ENCODE measurements around the gene WDR35.

Gene WDR35

DNA sequence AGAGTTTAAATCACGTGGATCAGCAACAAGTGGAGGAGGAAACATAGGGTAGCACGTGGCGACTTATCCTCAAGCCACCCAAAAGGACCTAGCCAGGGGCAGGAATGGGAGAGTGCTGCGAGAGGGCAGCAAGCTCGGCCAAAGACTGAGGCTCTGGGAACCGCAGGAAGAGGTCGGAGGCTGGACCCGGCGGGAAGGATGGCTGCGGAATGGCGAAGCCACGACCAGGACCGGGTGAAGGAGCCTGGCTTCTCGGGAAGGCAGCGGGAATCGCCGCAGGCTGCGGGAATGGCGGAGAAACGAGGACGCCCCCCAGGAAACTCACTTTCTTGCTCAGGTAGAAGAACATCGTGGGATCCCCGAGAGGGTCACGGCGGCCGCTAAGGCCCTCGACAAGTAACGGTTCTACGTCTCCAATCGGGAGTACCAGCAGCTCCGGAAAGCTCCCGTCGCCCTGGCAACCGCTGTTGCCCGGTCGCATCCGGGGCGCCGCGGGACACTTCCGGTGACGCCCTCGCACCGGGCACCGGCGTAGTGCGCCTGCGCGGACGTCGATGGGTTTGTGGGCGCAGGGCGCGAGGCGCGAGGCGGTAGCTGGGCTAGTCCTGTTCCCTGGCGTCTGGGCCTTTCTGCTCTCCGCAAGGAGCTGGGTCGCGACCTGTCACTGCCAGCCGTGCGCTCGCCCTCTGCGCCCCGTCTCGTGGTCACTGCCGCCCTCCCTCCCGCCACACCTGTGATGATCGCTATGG, at the start of gene WDR35:
Gene WDR35, minus strand, starts transcription at position 439 of the 749 bp plus-strand sequence. Its CDS starts 90 bp downstream, at position 349.
- ATAC-seq = peak; percentile 96
- H3K36me3 Mint-ChIP-seq = peaks cover 12% of the 10 kb centered on the region
- peaks cover 24% of the 10 kb centered on the region for H3K4me1 Mint-ChIP-seq

GRCh38 chr2:20037660-20038059, 47.8 kb upstream of the WDR35 start:
- H3K27me3 Mint-ChIP-seq = no peaks in the 10 kb centered on the region
- no peak for ATAC-seq
- no peak overlapping the region for H3K4me3 Mint-ChIP-seq
- H3K4me1 Mint-ChIP-seq = peaks cover 23% of the 10 kb centered on the region
- peaks cover 67% of the 10 kb centered on the region for H3K36me3 Mint-ChIP-seq
- no peak overlapping the region for H3K27ac Mint-ChIP-seq
- no peaks in the 10 kb centered on the region for H3K9me3 Mint-ChIP-seq

More for the DNA sequence above, at the start of gene WDR35:
- peak within 1 kb of the TSS; percentile 93 for H3K4me3 Mint-ChIP-seq
- H3K9me3 Mint-ChIP-seq = no peaks in the 10 kb centered on the region
- H3K27me3 Mint-ChIP-seq = peaks cover 10% of the 10 kb centered on the region
- peak within 1 kb of the TSS; percentile 82 for H3K27ac Mint-ChIP-seq

DNA sequence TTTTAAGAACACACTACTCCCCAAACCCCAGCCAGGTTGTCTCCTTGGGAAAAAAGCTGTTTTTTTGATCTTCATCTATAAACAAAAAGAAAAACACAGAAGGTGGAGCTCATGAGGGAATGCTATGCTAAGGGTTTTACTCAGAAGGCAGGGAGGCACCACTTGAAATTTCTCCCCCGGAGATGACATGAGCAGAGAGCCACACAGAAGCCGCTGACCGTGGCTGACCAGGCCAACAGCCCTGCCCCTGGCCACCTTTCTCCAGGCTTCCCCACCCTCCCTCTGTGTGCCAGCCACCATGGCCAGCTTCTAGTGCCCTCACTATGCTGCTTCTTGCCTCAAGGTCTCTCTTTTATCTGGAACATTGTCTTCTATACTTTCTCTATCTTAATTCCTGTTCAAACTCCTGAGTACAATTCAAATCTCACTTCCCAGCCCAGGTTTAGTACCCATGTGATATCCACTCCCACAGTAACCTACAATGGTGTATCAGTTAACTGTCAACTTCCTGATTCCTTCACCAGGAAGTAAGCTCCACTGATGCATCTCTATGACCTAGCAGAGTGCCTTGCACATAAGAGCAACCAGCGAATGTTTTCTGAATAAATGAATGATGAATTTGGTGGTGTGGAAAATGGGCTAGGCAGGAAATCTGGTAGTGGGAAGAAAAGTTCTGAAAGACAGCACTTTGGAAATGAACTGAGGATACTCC, 46.2 kb upstream of the WDR35 start:
- Mint-ChIP-seq H3K4me3 (no peak overlapping the region), H3K27ac (peak overlapping the region; percentile 35), H3K27me3 (no peaks in the 10 kb centered on the region), H3K4me1 (peaks cover 23% of the 10 kb centered on the region), H3K9me3 (no peaks in the 10 kb centered on the region), H3K36me3 (peaks cover 82% of the 10 kb centered on the region)
- ATAC-seq = no peak

GRCh38 chr2:20034821-20035220, 44.9 kb upstream of the WDR35 start:
- no peak overlapping the region for H3K27ac Mint-ChIP-seq

DNA sequence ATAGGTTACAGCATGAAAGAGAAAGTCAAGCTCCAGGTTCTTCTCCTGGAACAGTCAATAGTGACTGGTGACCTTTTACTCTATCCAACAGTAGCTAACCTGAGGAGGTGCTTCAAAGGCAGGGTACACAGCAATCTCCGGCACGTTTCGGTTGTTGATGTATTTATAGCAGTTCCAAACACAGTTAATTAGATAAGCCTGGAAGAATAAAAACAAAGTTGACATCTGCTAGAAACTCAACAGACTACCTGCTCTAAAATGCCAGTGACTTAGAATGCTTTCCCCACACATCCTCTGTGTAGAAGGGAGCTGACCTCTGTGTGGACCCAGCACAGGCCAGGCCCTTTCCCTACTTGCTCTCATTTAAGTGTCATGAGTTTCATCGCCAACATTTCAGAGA, 44.3 kb upstream of the WDR35 start:
- ATAC-seq = no peak
- Mint-ChIP-seq H3K9me3 (peaks cover 10% of the 10 kb centered on the region), H3K27ac (no peak overlapping the region), H3K36me3 (peaks cover 91% of the 10 kb centered on the region), H3K27me3 (no peaks in the 10 kb centered on the region), H3K4me3 (no peak overlapping the region), H3K4me1 (peaks cover 23% of the 10 kb centered on the region)

More at GRCh38 chr2:20034821-20035220, 44.9 kb upstream of the WDR35 start:
- Mint-ChIP-seq H3K4me1 (peaks cover 23% of the 10 kb centered on the region), H3K27me3 (no peaks in the 10 kb centered on the region), H3K36me3 (peaks cover 85% of the 10 kb centered on the region), H3K4me3 (no peak overlapping the region), H3K9me3 (peaks cover 9% of the 10 kb centered on the region)
- ATAC-seq = no peak

GRCh38 chr2:20033322-20033721, 43.4 kb upstream of the WDR35 start:
- peaks cover 97% of the 10 kb centered on the region for H3K36me3 Mint-ChIP-seq
- no peak overlapping the region for H3K27ac Mint-ChIP-seq
- H3K9me3 Mint-ChIP-seq = peaks cover 10% of the 10 kb centered on the region
- H3K4me3 Mint-ChIP-seq = no peak overlapping the region
- no peak for ATAC-seq
- no peaks in the 10 kb centered on the region for H3K27me3 Mint-ChIP-seq
- H3K4me1 Mint-ChIP-seq = peaks cover 22% of the 10 kb centered on the region

DNA sequence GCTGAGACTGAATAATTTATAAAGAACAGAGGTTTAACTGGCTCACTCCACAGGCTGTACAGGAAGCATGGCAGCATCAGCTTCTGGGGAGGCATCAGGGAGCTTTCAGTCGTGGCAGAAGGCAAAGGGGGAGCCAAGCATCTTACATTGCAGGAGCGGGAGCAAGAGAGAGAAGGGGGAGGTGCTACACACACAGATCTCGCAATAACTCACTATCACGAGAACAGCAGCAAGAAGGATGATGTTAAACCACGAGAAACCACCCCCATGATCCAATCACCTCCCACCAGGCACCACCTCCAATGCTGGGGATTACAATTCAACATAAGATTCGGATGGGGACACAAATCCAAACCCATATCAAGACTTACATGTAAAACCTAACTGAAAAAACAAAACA, 40.3 kb upstream of the WDR35 start:
- peaks cover 13% of the 10 kb centered on the region for H3K9me3 Mint-ChIP-seq
- peaks cover 82% of the 10 kb centered on the region for H3K36me3 Mint-ChIP-seq
- no peaks in the 10 kb centered on the region for H3K4me1 Mint-ChIP-seq
- H3K4me3 Mint-ChIP-seq = no peak overlapping the region
- no peaks in the 10 kb centered on the region for H3K27me3 Mint-ChIP-seq
- no peak overlapping the region for H3K27ac Mint-ChIP-seq
- ATAC-seq = no peak

DNA sequence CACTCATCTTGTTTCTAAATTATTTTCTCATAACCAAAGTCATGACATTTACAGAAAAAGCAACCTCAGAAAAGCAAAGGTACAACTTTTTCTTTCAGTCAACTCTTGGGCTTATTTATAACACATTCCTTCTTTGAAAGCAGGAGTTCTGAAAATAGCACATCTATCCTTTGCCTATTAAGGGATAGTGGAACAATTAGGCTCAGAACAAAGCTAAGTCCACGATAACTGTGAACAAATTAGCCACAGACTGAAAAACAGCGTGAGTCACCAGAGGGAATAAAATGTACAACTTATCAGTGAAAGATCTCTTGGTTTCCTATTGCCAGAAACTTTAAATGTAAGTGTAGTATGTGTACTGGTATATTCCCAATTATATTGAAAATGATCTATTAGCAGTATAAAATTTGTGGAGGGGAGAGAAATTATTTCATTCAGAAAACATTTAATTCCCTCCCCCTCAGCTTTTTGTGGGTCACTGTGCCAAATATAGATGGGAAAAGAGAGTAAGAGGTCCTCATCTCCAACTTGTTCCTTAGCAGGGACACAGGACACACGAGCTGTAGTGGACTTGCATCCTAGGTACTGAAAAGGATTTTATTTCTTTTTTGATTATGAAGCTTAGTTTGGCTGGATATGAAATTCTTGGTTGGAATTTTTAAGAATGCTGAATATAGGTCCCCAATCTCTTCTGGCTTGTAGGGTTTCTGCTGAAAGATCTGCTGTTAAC, 38.0 kb upstream of the WDR35 start:
- Mint-ChIP-seq H3K27ac (no peak overlapping the region), H3K9me3 (peaks cover 16% of the 10 kb centered on the region), H3K4me1 (peaks cover 7% of the 10 kb centered on the region)

GRCh38 chr2:20027260-20027677, 37.4 kb upstream of the WDR35 start:
- no peak overlapping the region for H3K27ac Mint-ChIP-seq
- H3K4me1 Mint-ChIP-seq = peaks cover 7% of the 10 kb centered on the region
- ATAC-seq = no peak
- H3K27me3 Mint-ChIP-seq = no peaks in the 10 kb centered on the region
- peaks cover 66% of the 10 kb centered on the region for H3K36me3 Mint-ChIP-seq
- H3K9me3 Mint-ChIP-seq = peaks cover 18% of the 10 kb centered on the region
- H3K4me3 Mint-ChIP-seq = no peak overlapping the region

More for the DNA sequence above, 38.0 kb upstream of the WDR35 start:
- no peak for ATAC-seq
- Mint-ChIP-seq H3K36me3 (peaks cover 68% of the 10 kb centered on the region), H3K4me3 (no peak overlapping the region), H3K27me3 (no peaks in the 10 kb centered on the region)

- Mint-ChIP-seq H3K4me1 (peaks cover 7% of the 10 kb centered on the region), H3K27ac (no peak overlapping the region), H3K9me3 (peaks cover 25% of the 10 kb centered on the region), H3K4me3 (no peak overlapping the region), H3K36me3 (peaks cover 55% of the 10 kb centered on the region), H3K27me3 (no peaks in the 10 kb centered on the region)
- no peak for ATAC-seq
Observed at GRCh38 chr2:20025065-20025786, 35.3 kb upstream of the WDR35 start.

DNA sequence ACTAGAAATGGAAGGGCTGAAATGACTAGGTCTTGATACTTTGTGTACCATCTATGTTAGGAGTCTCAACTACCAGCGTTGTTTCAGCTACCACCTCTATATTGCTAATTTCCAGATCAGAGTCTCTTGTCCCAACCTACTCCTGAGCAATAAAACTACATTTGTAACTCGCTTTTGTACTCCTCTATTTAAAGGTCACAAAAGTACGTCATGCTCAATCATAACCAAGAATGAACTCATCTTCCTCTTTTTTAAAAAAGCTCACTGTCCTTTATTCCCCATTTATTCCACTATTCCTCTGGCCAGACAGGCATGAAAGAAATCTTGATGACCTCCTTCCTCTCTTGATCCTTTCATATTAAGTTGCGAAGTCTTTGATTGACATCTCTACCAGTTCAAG, 33.8 kb upstream of the WDR35 start:
- Mint-ChIP-seq H3K4me3 (no peak overlapping the region), H3K27ac (no peak overlapping the region), H3K9me3 (peaks cover 20% of the 10 kb centered on the region), H3K36me3 (peaks cover 40% of the 10 kb centered on the region), H3K27me3 (no peaks in the 10 kb centered on the region), H3K4me1 (peaks cover 7% of the 10 kb centered on the region)
- ATAC-seq = no peak

- H3K27me3 Mint-ChIP-seq = no peaks in the 10 kb centered on the region
- H3K27ac Mint-ChIP-seq = no peak overlapping the region
- no peak overlapping the region for H3K4me3 Mint-ChIP-seq
- H3K4me1 Mint-ChIP-seq = peaks cover 7% of the 10 kb centered on the region
- peaks cover 18% of the 10 kb centered on the region for H3K9me3 Mint-ChIP-seq
- peaks cover 23% of the 10 kb centered on the region for H3K36me3 Mint-ChIP-seq
- no peak for ATAC-seq
Observed at GRCh38 chr2:20021405-20022009, 31.6 kb upstream of the WDR35 start.

DNA sequence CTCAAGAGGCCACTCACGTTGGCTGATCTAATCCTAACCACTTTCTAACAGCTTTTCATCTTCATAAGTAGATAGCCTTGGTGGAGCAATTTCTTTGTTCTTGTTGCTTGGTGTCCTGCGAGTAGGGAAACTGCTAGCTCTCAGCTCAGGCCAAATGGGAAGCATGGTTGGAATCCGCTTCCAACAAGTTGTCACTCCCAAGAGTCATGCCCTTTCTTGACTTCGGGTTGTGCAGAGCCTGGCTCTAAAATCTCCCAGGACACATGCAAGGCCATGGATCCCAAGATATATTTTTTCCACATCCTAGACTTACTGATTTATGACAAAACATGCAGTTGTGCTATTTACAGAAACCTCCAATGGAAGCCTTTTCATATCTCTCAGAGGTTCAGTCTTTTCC, 29.8 kb upstream of the WDR35 start:
- H3K4me1 Mint-ChIP-seq = peaks cover 7% of the 10 kb centered on the region
- peaks cover 23% of the 10 kb centered on the region for H3K36me3 Mint-ChIP-seq
- H3K27ac Mint-ChIP-seq = no peak overlapping the region
- H3K4me3 Mint-ChIP-seq = no peak overlapping the region
- peaks cover 18% of the 10 kb centered on the region for H3K9me3 Mint-ChIP-seq
- no peak for ATAC-seq
- H3K27me3 Mint-ChIP-seq = peaks cover 2% of the 10 kb centered on the region

- Mint-ChIP-seq H3K4me1 (peaks cover 2% of the 10 kb centered on the region), H3K9me3 (peaks cover 17% of the 10 kb centered on the region), H3K27me3 (peaks cover 13% of the 10 kb centered on the region), H3K36me3 (peaks cover 16% of the 10 kb centered on the region), H3K27ac (no peak overlapping the region), H3K4me3 (no peak overlapping the region)
- no peak for ATAC-seq
Observed at GRCh38 chr2:20018601-20019152, 28.8 kb upstream of the WDR35 start.

Data from stimulated activated memory B cell treated with anti-CD40 and anti-IgM and Interleukin-4, amounts not matched to agents 10 μg/mL and 1 μg/mL and 100 μg/mL, for 72 hours (primary cell).